Measurements from ENCODE around the gene IL5RA.

- TF ChIP-seq CTCF (conservative IDR thresholded peaks at IDR 0.05; ENCODE audit: low read depth, low read length) (no peak), EZH2 (IDR thresholded peaks at IDR 0.05; ENCODE audit: borderline replicate concordance, low read depth, low read length, poor library complexity, severe bottlenecking) (no peak)
Measured at GRCh38 chr3:3071136-3071535, 39.0 kb downstream of the IL5RA start.
